SU-DHL-6 (cell line): ENCODE results near the gene MACF1.

Experiments used
- H2AFZ ChIP-seq: fragments of 200-600 bp; sonication (generic); 2 replicates; pipeline ENCODE4 v1.6.1; 2014; ENCODE audit warnings: low read depth, mild to moderate bottlenecking, moderate library complexity, mixed read lengths, antibody characterized with exemption, low read length; ENCODE audit not compliant: severe bottlenecking
- H3F3A ChIP-seq: fragments of 200-600 bp; shearing (Covaris generic); 2 replicates; pipeline ENCODE4 v1.6.0; 2016; ENCODE audit warnings: antibody characterized with exemption, mild to moderate bottlenecking; ENCODE audit not compliant: insufficient read depth
- H3K27ac ChIP-seq: fragments of 200-600 bp; sonication (generic); 2 replicates; pipeline ENCODE4 v1.5.1; 2016; ENCODE audit warnings: low read depth, mild to moderate bottlenecking, low read length, moderate library complexity, mixed read lengths
- H3K27me3 ChIP-seq: fragments of 200-600 bp; sonication (generic), shearing (Covaris generic); 2 replicates; pipeline ENCODE4 v1.6.0; 2014; ENCODE audit warnings: mild to moderate bottlenecking, low read length
- H3K36me3 ChIP-seq: fragments of 200-600 bp; sonication (generic); 2 replicates; pipeline ENCODE4 v1.6.1; 2014; ENCODE audit warnings: mild to moderate bottlenecking, low read length, mixed read lengths
- H3K4me2 ChIP-seq: fragments of 300-600, 200-600 bp; shearing (Covaris generic), sonication (generic); 2 replicates; pipeline ENCODE4 v1.6.0; 2014; ENCODE audit warnings: low read length, low read depth, mild to moderate bottlenecking; ENCODE audit not compliant: poor library complexity, severe bottlenecking
- H3K4me3 ChIP-seq: fragments of 200-600 bp; sonication (generic); 2 replicates; pipeline ENCODE4 v1.5.1; 2014; ENCODE audit warnings: antibody characterized with exemption, low read length, mild to moderate bottlenecking, mixed read lengths; ENCODE audit not compliant: insufficient read depth, poor library complexity, severe bottlenecking
- H3K79me2 ChIP-seq: fragments of 200-600 bp; sonication (generic); 2 replicates; pipeline ENCODE4 v1.6.1; 2014; ENCODE audit warnings: mild to moderate bottlenecking, low read length, moderate library complexity; ENCODE audit not compliant: insufficient read depth
- H3K9ac ChIP-seq: fragments of 200-600 bp; sonication (generic); 2 replicates; pipeline ENCODE4 v1.7.0; 2014; ENCODE audit warnings: mild to moderate bottlenecking, low read length
- H3K9me2 ChIP-seq: fragments of 200-600 bp; sonication (generic); replicated peaks from 2 replicates; pipeline ENCODE4 v1.6.1; 2014; ENCODE audit warnings: low read length; ENCODE audit not compliant: insufficient read depth
- H3K9me3 ChIP-seq: fragments of 200-600 bp; sonication (generic); 2 replicates; pipeline ENCODE4 v1.6.1; 2014; ENCODE audit warnings: low read length, mixed read lengths; ENCODE audit not compliant: insufficient read depth
- H4K20me1 ChIP-seq: fragments of 200-600 bp; sonication (generic); 2 replicates; pipeline ENCODE4 v1.6.1; 2014; ENCODE audit warnings: low read depth, mild to moderate bottlenecking, antibody characterized with exemption, low read length, moderate library complexity, mixed read lengths
- EZH2phosphoT487 ChIP-seq: fragments of 200-600 bp; sonication (generic), shearing (Covaris generic); conservative IDR thresholded peaks from 2 replicates; pipeline ENCODE4 v1.6.1; 2018; ENCODE audit warnings: mild to moderate bottlenecking, antibody characterized with exemption, low read length, moderate library complexity, mixed read lengths
- TF ChIP-seq, protein P1 (sequence below): fragments of 200-600 bp; sonication (generic); IDR thresholded peaks from one replicate; pipeline ENCODE4 v1.5.1; 2017; ENCODE audit warnings: antibody characterized with exemption, mild to moderate bottlenecking, low read length, moderate library complexity; ENCODE audit not compliant: insufficient read depth, poor library complexity, severe bottlenecking

MACF1 gene

DNA sequence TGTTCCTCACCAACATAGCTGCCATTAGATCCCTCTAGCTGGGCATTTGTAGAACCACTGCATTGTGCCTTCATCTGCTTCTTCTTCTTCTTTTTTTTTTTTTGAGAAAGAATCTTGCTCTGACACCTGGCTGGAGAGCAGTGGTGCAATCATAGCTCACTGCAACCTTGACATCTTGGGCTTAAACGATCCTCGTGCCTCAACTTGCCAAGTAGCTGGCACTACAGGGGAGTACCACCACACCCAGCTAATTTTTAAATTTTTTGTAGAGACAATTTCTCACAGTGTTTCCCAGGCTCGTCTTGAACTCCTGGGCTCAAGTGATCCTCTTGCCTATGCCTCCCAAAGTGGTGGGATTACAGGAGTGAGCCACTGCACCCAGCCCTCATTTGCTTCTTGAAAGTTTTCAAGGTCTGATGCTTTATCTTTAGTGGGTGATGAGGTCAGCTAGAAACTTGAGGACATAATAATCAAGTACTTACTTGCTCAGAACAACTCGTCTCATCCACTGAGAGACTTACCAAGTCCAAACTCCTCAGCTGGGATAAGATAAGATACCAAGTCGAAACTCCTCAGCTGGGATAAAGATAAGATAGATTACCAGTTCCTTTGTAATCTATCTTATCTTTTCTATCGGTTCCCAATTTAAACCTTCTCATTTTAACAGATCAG lies 71.5 kb downstream of the MACF1 start:
- Histone ChIP-seq H3K27ac (no peak overlapping the region), H3K4me3 (no peak overlapping the region), H2AFZ (no peak overlapping the region), H3K4me2 (no peak overlapping the region), H3K9me3 (no peaks in the 10 kb centered on the region), H3K79me2 (peaks cover 60% of the 10 kb centered on the region), H4K20me1 (peaks cover 25% of the 10 kb centered on the region; the same call in 1 of the 2 replicates), H3K9ac (no peak overlapping the region), H3F3A (no peaks in the 10 kb centered on the region; the same call in 1 of the 2 replicates), H3K27me3 (no peaks in the 10 kb centered on the region), H3K9me2 (no peaks in the 10 kb centered on the region), H3K36me3 (no peaks in the 10 kb centered on the region)
- TF ChIP-seq, protein P1, sequence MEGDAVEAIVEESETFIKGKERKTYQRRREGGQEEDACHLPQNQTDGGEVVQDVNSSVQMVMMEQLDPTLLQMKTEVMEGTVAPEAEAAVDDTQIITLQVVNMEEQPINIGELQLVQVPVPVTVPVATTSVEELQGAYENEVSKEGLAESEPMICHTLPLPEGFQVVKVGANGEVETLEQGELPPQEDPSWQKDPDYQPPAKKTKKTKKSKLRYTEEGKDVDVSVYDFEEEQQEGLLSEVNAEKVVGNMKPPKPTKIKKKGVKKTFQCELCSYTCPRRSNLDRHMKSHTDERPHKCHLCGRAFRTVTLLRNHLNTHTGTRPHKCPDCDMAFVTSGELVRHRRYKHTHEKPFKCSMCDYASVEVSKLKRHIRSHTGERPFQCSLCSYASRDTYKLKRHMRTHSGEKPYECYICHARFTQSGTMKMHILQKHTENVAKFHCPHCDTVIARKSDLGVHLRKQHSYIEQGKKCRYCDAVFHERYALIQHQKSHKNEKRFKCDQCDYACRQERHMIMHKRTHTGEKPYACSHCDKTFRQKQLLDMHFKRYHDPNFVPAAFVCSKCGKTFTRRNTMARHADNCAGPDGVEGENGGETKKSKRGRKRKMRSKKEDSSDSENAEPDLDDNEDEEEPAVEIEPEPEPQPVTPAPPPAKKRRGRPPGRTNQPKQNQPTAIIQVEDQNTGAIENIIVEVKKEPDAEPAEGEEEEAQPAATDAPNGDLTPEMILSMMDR = no peak
- no peak for TF ChIP-seq EZH2phosphoT487

DNA sequence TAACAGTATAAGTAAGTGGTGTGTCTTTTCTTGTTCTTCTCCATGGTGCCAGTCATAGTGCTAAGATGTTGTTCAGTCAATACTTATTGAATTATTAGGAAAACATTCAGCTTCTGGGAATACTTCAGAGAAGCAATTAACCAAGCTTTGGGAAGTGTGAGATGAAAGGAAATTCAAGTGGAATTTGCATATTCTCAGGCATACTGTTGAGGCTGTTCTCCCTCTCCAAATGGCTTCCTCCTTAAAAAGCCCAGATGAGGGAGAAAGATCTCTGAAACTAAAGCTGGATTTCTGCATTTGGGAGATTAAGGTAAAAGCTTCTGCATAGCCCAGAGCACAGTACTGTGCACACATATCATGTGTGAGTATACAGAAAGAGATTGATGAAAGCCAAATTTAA lies 73.4 kb downstream of the MACF1 start:
- TF ChIP-seq, protein P1 = no peak
- no peak for TF ChIP-seq EZH2phosphoT487
- no peak overlapping the region for H2AFZ ChIP-seq
- no peaks in the 10 kb centered on the region for H3K27me3 ChIP-seq
- H3K9me2 ChIP-seq = no peaks in the 10 kb centered on the region
- no peak overlapping the region for H3K4me3 ChIP-seq
- H3K9ac ChIP-seq = no peak overlapping the region
- H3K79me2 ChIP-seq = peaks cover 41% of the 10 kb centered on the region
- H3K4me2 ChIP-seq = no peak overlapping the region
- H3K9me3 ChIP-seq = no peaks in the 10 kb centered on the region
- H3K27ac ChIP-seq = no peak overlapping the region
- H3F3A ChIP-seq = no peaks in the 10 kb centered on the region; the same call in 1 of the 2 replicates
- H3K36me3 ChIP-seq = peaks cover 12% of the 10 kb centered on the region; the same call in 1 of the 2 replicates
- 0 out of 2 replicates have a peak, but pooled peaks cover 23% of the 10 kb centered on the region for H4K20me1 ChIP-seq

DNA sequence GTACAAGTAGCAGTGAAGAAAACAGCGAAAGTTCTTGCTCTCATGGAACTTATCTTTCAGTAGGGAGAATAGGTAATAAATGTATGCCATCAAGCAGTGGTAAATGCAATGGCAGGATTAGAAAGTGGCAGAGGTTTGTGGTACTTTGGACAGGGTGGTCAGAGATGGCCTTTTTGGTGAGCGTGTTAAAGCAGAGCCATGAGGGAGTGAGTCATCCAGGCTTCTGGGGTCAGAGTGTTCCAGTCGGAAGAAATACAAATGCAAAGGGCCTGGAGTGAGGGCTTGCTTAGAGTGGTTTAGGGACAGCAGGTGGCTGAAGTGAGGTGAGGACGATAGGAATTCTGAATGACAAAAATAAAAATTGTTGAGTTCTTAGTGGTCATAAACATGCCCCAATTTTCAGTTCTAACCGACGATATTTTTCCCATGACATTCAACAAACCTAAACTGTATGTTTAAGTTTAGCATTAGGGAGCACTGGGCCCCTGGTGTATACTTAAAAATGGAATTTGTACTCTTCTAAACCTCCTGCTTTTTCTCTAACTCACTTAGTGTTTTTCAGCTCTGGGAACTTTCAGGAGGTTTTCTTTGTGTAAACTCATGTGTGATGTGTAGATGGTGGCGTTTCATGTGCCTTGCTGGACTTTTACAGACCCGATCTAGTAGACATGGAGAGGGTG lies 78.2 kb downstream of the MACF1 start:
- H3K27ac ChIP-seq = no peak overlapping the region
- H3K4me2 ChIP-seq = no peak overlapping the region
- H3K36me3 ChIP-seq = peaks cover 34% of the 10 kb centered on the region; the same call in 1 of the 2 replicates

More for the DNA sequence above, 78.2 kb downstream of the MACF1 start:
- Histone ChIP-seq H3F3A (0 out of 2 replicates have a peak, but pooled peaks cover 3% of the 10 kb centered on the region), H3K27me3 (no peaks in the 10 kb centered on the region), H3K9me2 (no peaks in the 10 kb centered on the region), H4K20me1 (0 out of 2 replicates have a peak, but pooled peaks cover 4% of the 10 kb centered on the region), H3K79me2 (peaks cover 15% of the 10 kb centered on the region), H3K9me3 (no peaks in the 10 kb centered on the region), H3K4me3 (no peak overlapping the region), H2AFZ (no peak overlapping the region), H3K9ac (no peak overlapping the region)
- TF ChIP-seq, protein P1 = no peak
- TF ChIP-seq EZH2phosphoT487 = no peak
